Measurements from ENCODE around the gene FAM83C. TPM values are rescaled to one million over a fixed set of nuclear protein-coding genes. Genes with fewer than 3 reads are reported as not detected.

Gene FAM83C
- total RNA-seq, 4 donors from 2014 or later, result not detected

DNA sequence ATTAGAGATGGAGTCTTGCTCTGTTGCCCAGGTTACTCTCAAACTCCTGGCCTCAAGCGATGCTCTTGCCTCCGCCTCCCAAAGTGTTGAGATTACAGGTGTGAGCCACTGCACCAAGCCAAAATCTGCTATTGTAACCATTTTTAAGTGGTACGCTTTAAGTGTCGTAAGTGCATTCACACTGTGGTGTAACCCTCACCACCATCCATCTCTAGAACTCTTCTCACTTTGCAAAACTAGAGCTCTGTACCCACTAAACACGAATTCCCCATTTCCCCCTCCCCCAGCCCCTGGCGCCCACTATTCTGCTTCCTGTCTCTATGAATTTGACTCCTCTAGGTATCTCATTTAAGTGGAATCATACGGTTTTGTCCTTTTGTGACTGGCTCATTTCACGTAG is 2.8 kb upstream of the FAM83C start:
- TF ChIP-seq POLR2A (IDR thresholded peaks at IDR 0.05), result no peak
- Histone ChIP-seq H3K4me1 (no peaks in the 10 kb centered on the region), H3K27me3 (no peaks in the 10 kb centered on the region), H3K4me3 (no peak overlapping the region), H3K9me3 (no peaks in the 10 kb centered on the region), H3K27ac (no peak overlapping the region), H3K36me3 (no peaks in the 10 kb centered on the region)
- no peak for DNase-seq
- intact Hi-C loops (cut with DNase I; ENCODE audit: low total_unique reads), result no loop called here

DNA sequence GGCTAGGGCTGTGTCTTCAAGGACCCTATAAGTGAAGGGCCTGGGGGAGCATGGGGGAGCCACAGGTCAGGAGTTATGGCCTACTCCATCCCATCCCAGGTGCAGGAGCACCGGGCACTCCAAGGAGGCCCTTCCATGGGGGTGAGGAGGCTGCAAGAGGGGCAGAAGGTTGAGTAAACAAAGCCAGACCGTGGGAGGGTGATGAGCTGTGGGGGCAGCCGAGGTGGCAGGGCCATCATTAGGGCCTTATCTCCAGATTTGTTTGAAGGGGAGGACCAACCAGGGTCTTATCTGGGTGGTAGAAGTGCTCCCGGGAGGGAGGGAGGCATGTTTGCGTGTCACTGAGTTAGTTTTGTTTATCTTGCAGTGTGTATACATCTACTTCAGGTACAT is 2.1 kb upstream of the FAM83C start:
- Histone ChIP-seq H3K4me3 (no peak overlapping the region), H3K27me3 (no peaks in the 10 kb centered on the region), H3K27ac (no peak overlapping the region), H3K9me3 (no peaks in the 10 kb centered on the region), H3K36me3 (no peaks in the 10 kb centered on the region), H3K4me1 (no peaks in the 10 kb centered on the region)
- DNase-seq, result no peak
- intact Hi-C loops (cut with DNase I; ENCODE audit: low total_unique reads), result no loop called here
- TF ChIP-seq, protein P1, sequence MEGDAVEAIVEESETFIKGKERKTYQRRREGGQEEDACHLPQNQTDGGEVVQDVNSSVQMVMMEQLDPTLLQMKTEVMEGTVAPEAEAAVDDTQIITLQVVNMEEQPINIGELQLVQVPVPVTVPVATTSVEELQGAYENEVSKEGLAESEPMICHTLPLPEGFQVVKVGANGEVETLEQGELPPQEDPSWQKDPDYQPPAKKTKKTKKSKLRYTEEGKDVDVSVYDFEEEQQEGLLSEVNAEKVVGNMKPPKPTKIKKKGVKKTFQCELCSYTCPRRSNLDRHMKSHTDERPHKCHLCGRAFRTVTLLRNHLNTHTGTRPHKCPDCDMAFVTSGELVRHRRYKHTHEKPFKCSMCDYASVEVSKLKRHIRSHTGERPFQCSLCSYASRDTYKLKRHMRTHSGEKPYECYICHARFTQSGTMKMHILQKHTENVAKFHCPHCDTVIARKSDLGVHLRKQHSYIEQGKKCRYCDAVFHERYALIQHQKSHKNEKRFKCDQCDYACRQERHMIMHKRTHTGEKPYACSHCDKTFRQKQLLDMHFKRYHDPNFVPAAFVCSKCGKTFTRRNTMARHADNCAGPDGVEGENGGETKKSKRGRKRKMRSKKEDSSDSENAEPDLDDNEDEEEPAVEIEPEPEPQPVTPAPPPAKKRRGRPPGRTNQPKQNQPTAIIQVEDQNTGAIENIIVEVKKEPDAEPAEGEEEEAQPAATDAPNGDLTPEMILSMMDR (IDR thresholded peaks at IDR 0.05), result no peak
- no peak for TF ChIP-seq POLR2A (IDR thresholded peaks at IDR 0.05)

DNA sequence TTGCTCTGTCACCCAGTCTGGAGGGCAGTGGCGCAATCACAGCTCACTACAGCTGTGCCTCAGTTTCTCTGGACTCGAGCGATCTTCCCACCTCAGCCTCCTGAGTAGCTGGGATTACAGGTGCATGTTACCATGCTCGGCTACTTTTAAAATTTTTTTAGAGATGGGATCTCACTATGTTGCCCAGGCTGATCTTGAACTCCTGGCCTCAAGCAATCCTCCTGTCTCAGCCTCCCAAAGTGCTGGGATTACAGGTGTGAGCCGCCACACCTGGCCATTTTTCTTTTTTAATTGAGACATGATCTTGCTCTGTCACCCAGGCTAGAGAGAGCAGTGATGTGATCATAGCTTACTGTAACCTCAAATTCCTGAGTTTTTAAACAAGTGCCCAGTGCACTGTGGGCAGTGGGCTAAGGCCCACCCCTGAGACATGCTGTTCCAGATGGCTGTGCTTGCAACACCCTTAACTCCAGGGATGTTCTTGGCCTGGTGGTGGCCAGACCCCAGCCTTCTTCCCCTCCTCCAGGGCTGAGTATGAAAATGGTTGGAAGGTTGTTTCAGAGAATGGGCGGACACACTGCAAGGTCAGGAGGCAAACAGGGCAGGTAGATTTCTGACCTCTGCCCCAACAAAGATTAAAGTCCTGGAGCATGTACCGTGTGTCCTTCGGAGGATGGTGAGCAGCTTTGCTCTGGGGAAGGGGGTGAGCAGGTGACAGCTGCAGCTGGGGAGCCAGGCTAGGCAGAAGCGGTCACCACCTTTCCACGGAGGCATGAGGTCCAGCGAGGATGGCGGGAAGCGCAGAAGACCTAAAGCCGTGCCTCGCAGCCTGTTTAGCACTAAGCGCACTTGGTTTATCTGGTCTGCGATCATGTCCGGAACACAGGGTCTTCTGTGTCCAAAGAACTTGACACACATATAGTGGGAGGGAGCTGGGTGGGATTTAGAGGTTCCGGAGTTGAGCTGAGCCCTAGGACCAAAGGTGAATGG is 1.4 kb upstream of the FAM83C start:
- Histone ChIP-seq H3K4me1 (no peaks in the 10 kb centered on the region), H3K27me3 (no peaks in the 10 kb centered on the region), H3K4me3 (no peak overlapping the region), H3K27ac (no peak overlapping the region), H3K36me3 (no peaks in the 10 kb centered on the region), H3K9me3 (no peaks in the 10 kb centered on the region)
- TF ChIP-seq, protein P1 (IDR thresholded peaks at IDR 0.05), result no peak
- TF ChIP-seq POLR2A (IDR thresholded peaks at IDR 0.05), result no peak
- DNase-seq, result no peak
- intact Hi-C loops (cut with DNase I; ENCODE audit: low total_unique reads), result no loop called here

DNA sequence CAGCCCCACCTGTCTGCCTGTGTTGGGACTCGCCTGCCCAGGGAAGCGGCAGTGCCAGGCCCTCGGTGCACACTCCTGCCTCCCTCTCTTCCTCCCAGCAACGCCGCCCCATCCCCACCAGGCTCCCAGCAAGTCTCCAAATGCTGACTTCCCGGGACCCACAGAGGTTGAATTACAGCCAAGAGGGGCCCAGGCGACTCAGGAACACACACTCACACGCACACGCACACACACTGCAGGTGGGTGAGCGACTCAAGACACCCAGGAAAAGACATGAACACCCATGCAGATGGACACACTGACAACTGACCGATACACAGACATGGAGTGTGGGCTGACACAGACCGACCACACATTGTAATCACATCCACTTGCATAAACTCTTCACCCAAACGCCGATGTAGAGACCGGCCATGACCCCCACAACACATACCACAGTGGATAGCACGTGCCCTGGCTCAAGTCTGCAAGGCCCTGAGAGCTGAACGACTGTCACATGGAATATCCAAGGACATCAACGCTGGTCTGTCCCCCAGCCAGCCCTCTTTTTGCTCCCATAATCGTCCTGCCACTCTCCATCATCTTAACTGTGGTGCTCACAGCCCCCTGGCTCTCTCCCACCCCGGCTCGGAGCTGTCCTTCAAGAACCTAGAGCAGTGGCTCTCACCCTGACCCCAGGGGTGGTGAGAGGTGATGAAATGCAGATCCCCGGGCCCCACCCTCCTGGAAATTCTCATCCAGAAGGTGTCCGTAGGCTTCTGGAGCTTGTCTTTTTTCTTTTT is 470 bp upstream of the FAM83C start:
- H3K4me1 ChIP-seq, result no peaks in the 10 kb centered on the region
- no peak for TF ChIP-seq POLR2A (IDR thresholded peaks at IDR 0.05)
- TF ChIP-seq, protein P1 (IDR thresholded peaks at IDR 0.05), result no peak
- H3K36me3 ChIP-seq, result no peaks in the 10 kb centered on the region
- DNase-seq, result no peak
- intact Hi-C loops (cut with DNase I; ENCODE audit: low total_unique reads), result no loop called here
- no peak overlapping the region for H3K27ac ChIP-seq
- H3K27me3 ChIP-seq, result no peaks in the 10 kb centered on the region
- H3K9me3 ChIP-seq, result no peaks in the 10 kb centered on the region
- H3K4me3 ChIP-seq, result no peak overlapping the region

DNA sequence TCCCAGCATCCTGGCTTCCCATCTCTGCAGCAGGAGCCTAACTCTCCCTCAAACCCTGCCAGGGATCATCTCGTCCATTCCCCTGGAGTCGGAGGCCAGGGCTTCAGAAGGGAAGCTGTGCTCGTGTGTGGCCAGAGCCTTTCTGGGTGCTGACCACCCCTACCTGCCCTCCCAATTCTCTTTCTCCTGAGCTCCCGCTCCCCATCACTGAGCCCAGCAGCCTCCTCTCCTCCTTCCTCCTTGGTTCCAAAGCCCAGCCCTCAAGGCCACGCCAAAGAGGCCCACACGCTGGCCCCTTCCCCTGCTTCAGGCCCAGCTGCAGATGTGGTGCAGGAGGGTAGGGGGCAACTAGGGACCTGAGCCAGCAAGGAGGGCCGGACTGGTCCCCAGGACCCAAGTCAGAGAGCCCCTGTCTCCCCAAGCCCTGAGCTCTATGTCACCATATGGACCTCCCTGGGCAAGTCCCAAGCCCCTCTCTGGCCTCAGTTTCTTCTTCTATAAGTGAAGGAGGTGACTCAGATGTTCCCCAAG is 1.3 kb downstream of the FAM83C start:
- Histone ChIP-seq H3K4me3 (no peak overlapping the region), H3K36me3 (no peaks in the 10 kb centered on the region), H3K27ac (no peak overlapping the region), H3K27me3 (no peaks in the 10 kb centered on the region), H3K9me3 (no peaks in the 10 kb centered on the region), H3K4me1 (no peaks in the 10 kb centered on the region)
- TF ChIP-seq, protein P1 (IDR thresholded peaks at IDR 0.05), result no peak
- no peak for TF ChIP-seq POLR2A (IDR thresholded peaks at IDR 0.05)
- no peak for DNase-seq
- intact Hi-C loops (cut with DNase I; ENCODE audit: low total_unique reads), result no loop called here

All from uterus (tissue), 4 donors.